ES-I3 (cell line): ENCODE measurements around the gene MMP24.
"Not testable (repeated sequence)": the region's sequence is repeated elsewhere in the genome, so short reads cannot be mapped to it uniquely, and the experiment has no call there.

ENCODE experiments used
- H3K36me3 ChIP-seq: 2 replicates; pipeline ENCODE4 v1.6.1; 2013; ENCODE audit warnings: mild to moderate bottlenecking, low read length, control low read depth, moderate library complexity; ENCODE audit not compliant: insufficient read depth
- H3K4me1 ChIP-seq: 2 replicates; pipeline ENCODE4 v1.6.1; 2013; ENCODE audit warnings: mild to moderate bottlenecking, control low read depth, low read length; ENCODE audit not compliant: insufficient read depth
- H3K9ac ChIP-seq: 2 replicates; pipeline ENCODE4 v1.6.1; 2013; ENCODE audit warnings: low read depth, mild to moderate bottlenecking, low read length, moderate library complexity
- H3K9me3 ChIP-seq: 2 replicates; pipeline ENCODE4 v1.6.1; 2013; ENCODE audit warnings: mild to moderate bottlenecking, low read length, moderate library complexity; ENCODE audit not compliant: control insufficient read depth, insufficient read depth

Gene MMP24

GRCh38 chr20:35238170-35238569, 11.7 kb downstream of the MMP24 start:
- H3K9ac ChIP-seq = no peak overlapping the region
- H3K36me3 ChIP-seq = no peaks in the 10 kb centered on the region
- H3K4me1 ChIP-seq = peaks cover 19% of the 10 kb centered on the region
- H3K9me3 ChIP-seq = no peaks in the 10 kb centered on the region

GRCh38 chr20:35238735-35239134, 12.2 kb downstream of the MMP24 start:
- Histone ChIP-seq H3K9ac (no peak overlapping the region), H3K4me1 (peaks cover 19% of the 10 kb centered on the region), H3K36me3 (no peaks in the 10 kb centered on the region)

GRCh38 chr20:35240083-35240810, 13.8 kb downstream of the MMP24 start:
- Histone ChIP-seq H3K36me3 (no peaks in the 10 kb centered on the region), H3K9me3 (no peaks in the 10 kb centered on the region), H3K9ac (no peak overlapping the region), H3K4me1 (peaks cover 19% of the 10 kb centered on the region)

More at GRCh38 chr20:35238735-35239134, 12.2 kb downstream of the MMP24 start:
- H3K9me3 ChIP-seq = no peaks in the 10 kb centered on the region

GRCh38 chr20:35240811-35241293, 14.4 kb downstream of the MMP24 start:
- Histone ChIP-seq H3K9ac (no peak overlapping the region), H3K36me3 (no peaks in the 10 kb centered on the region), H3K4me1 (peaks cover 19% of the 10 kb centered on the region), H3K9me3 (no peaks in the 10 kb centered on the region)

- H3K4me1 ChIP-seq = peaks cover 22% of the 10 kb centered on the region
- no peaks in the 10 kb centered on the region for H3K36me3 ChIP-seq
- H3K9ac ChIP-seq = no peak overlapping the region
- H3K9me3 ChIP-seq = no peaks in the 10 kb centered on the region
Observed at GRCh38 chr20:35243317-35243716, 16.8 kb downstream of the MMP24 start.

GRCh38 chr20:35243986-35244385, 17.5 kb downstream of the MMP24 start:
- Histone ChIP-seq H3K9ac (no peak overlapping the region), H3K9me3 (no peaks in the 10 kb centered on the region), H3K4me1 (peaks cover 22% of the 10 kb centered on the region), H3K36me3 (no peaks in the 10 kb centered on the region)

GRCh38 chr20:35246723-35247122, 20.2 kb downstream of the MMP24 start:
- no peak overlapping the region for H3K9ac ChIP-seq
- H3K9me3 ChIP-seq = no peaks in the 10 kb centered on the region
- 0 out of 2 replicates have a peak, but pooled peaks cover 13% of the 10 kb centered on the region for H3K4me1 ChIP-seq
- no peaks in the 10 kb centered on the region for H3K36me3 ChIP-seq

GRCh38 chr20:35248641-35249475, 22.4 kb downstream of the MMP24 start:
- Histone ChIP-seq H3K9ac (no peak overlapping the region), H3K4me1 (0 out of 2 replicates have a peak, but pooled peaks cover 13% of the 10 kb centered on the region), H3K9me3 (no peaks in the 10 kb centered on the region), H3K36me3 (no peaks in the 10 kb centered on the region)

- Histone ChIP-seq H3K4me1 (0 out of 2 replicates have a peak, but pooled peaks cover 11% of the 10 kb centered on the region), H3K9me3 (no peaks in the 10 kb centered on the region), H3K36me3 (no peaks in the 10 kb centered on the region; the same call in 1 of the 2 replicates), H3K9ac (no peak overlapping the region)
Observed at GRCh38 chr20:35251613-35251940, 25.1 kb downstream of the MMP24 start.

- Histone ChIP-seq H3K9ac (no peak overlapping the region), H3K4me1 (0 out of 2 replicates have a peak, but pooled peaks cover 10% of the 10 kb centered on the region), H3K9me3 (no peaks in the 10 kb centered on the region), H3K36me3 (no peaks in the 10 kb centered on the region; the same call in 1 of the 2 replicates)
Observed at GRCh38 chr20:35252037-35252461, 25.6 kb downstream of the MMP24 start.

GRCh38 chr20:35252598-35252997, 26.1 kb downstream of the MMP24 start:
- H3K9me3 ChIP-seq, H3K9ac ChIP-seq: not testable (repeated sequence)

GRCh38 chr20:35253010-35253409, 26.5 kb downstream of the MMP24 start:
- peaks cover 15% of the 10 kb centered on the region; the same call in 1 of the 2 replicates for H3K4me1 ChIP-seq
- H3K9ac ChIP-seq = no peak overlapping the region
- no peaks in the 10 kb centered on the region for H3K9me3 ChIP-seq
- H3K36me3 ChIP-seq = peaks cover 5% of the 10 kb centered on the region; the same call in 1 of the 2 replicates

More at GRCh38 chr20:35252598-35252997, 26.1 kb downstream of the MMP24 start:
- H3K4me1 ChIP-seq = peaks cover 13% of the 10 kb centered on the region; the same call in 1 of the 2 replicates
- not testable (repeated sequence) for H3K36me3 ChIP-seq

- Histone ChIP-seq H3K9me3 (no peaks in the 10 kb centered on the region), H3K9ac (no peak overlapping the region), H3K4me1 (peaks cover 20% of the 10 kb centered on the region), H3K36me3 (peaks cover 5% of the 10 kb centered on the region; the same call in 1 of the 2 replicates)
Observed at GRCh38 chr20:35254448-35254999, 28.0 kb downstream of the MMP24 start.

- peaks cover 31% of the 10 kb centered on the region for H3K4me1 ChIP-seq
- H3K36me3 ChIP-seq = peaks cover 5% of the 10 kb centered on the region; the same call in 1 of the 2 replicates
- H3K9me3 ChIP-seq = no peaks in the 10 kb centered on the region
- no peak overlapping the region for H3K9ac ChIP-seq
Observed at GRCh38 chr20:35257175-35257909, 30.9 kb downstream of the MMP24 start.
